Mammary epithelial cell (primary cell): Measurements from ENCODE around the gene P4HA3.

Experiments used
- CTCF ChIP-seq, 2 donors: IDR thresholded peaks in 1 of 2; conservative IDR thresholded peaks in 1 of 2; 2 replicates each; pipeline ENCODE4 v1.5.1; 2011 to 2012; ENCODE audit warnings: inconsistent platforms in 2 of 2, low read length in 2 of 2, mild to moderate bottlenecking in 2 of 2, control low read depth in 1 of 2, low read depth in 1 of 2; ENCODE audit not compliant: insufficient read depth in 1 of 2; ENCODE audit errors: extremely low read depth in 1 of 2
- EZH2 ChIP-seq: IDR thresholded peaks from 2 replicates; pipeline ENCODE4 v1.6.1; 2012; ENCODE audit warnings: low read length, inconsistent platforms, borderline replicate concordance

- no peak for TF ChIP-seq CTCF (conservative IDR thresholded peaks at IDR 0.05 in 1 of 2, IDR thresholded peaks at IDR 0.05 in 1 of 2; ENCODE audit: extremely low read depth in 1 of 2, insufficient read depth in 1 of 2, low read depth in 1 of 2, low read length in 2 of 2)
- no peak for TF ChIP-seq EZH2
These were observed 27.5 kb upstream of the P4HA3 start for GRCh38 chr11:74338963-74339362.
